ENCODE results near the gene MSI2. TPM values are rescaled to one million over a fixed set of nuclear protein-coding genes. Genes with fewer than 3 reads are reported as not detected.

MSI2 gene
- polyA plus RNA-seq, 1 of the 3 experiments (the other 2 are of a cell fraction): 24.1 TPM

- H3K27me3 ChIP-seq (ENCODE audit: insufficient read depth): no peaks in the 10 kb centered on the region
- CTCF ChIA-PET: interaction anchor here (1.0 to 1.3 kb wide), 2 partner anchors 9 to 10 kb away, joined by 3 read pairs; no protein-coding TSS in a partner anchor
- no peak overlapping the region for H3K4me3 ChIP-seq (ENCODE audit: low read depth in 2 of 2, low read length in 1 of 2)
- no peaks in the 10 kb centered on the region for H4K20me1 ChIP-seq (ENCODE audit: insufficient read depth)
- no peak overlapping the region for H3K9ac ChIP-seq
- H3K79me2 ChIP-seq (ENCODE audit: insufficient read depth): no peaks in the 10 kb centered on the region
- H3F3A ChIP-seq (replicated peaks; ENCODE audit: insufficient read depth): no peaks in the 10 kb centered on the region
- POLR2A ChIA-PET: interaction anchor here (0.7 kb wide), 1 partner anchor 418 kb away, joined by 3 read pairs; no protein-coding TSS in a partner anchor
- H3K4me2 ChIP-seq: no peak overlapping the region
- no peaks in the 10 kb centered on the region for H3K9me3 ChIP-seq
- H3K27ac ChIP-seq (ENCODE audit: low read depth in 2 of 2, low read length in 1 of 2): peak overlapping the region in 1 of 2 experiments; percentile 23; a peak in 1 of 4 replicates
- H3K4me1 ChIP-seq (ENCODE audit: control insufficient read depth in 1 of 2, insufficient read depth in 2 of 2, low read depth in 1 of 2, low read length in 1 of 2): peaks cover 9 to 18% of the 10 kb centered on the region in 2 experiments; a peak in 3 of 4 replicates
- no peaks in the 10 kb centered on the region for H3K9me2 ChIP-seq
- TF ChIP-seq IRF3 (IDR thresholded peaks at IDR 0.05; ENCODE audit: low read depth, low read length) (no peak), RCOR1 (IDR thresholded peaks at IDR 0.05; ENCODE audit: low read length) (no peak), NFIC (IDR thresholded peaks at IDR 0.05; ENCODE audit: borderline replicate concordance) (no peak), YY1 (IDR thresholded peaks at IDR 0.05; ENCODE audit: low read depth) (no peak), FOSL2 (IDR thresholded peaks at IDR 0.05; ENCODE audit: borderline replicate concordance, low read depth) (no peak), SIN3A (IDR thresholded peaks at IDR 0.05; ENCODE audit: borderline replicate concordance, low read depth, low read length) (no peak), MEF2A (IDR thresholded peaks at IDR 0.05; ENCODE audit: borderline replicate concordance, low read depth) (no peak), ZBTB33 (IDR thresholded peaks at IDR 0.05; ENCODE audit: borderline replicate concordance, low read depth) (no peak), TAF1 (IDR thresholded peaks at IDR 0.05; ENCODE audit: borderline replicate concordance, low read depth, low read length) (no peak), SMC3 (IDR thresholded peaks at IDR 0.05; ENCODE audit: low read depth, low read length) (no peak), TEAD4 (IDR thresholded peaks at IDR 0.05; ENCODE audit: borderline replicate concordance, insufficient read depth) (no peak), RXRA (IDR thresholded peaks at IDR 0.05; ENCODE audit: borderline replicate concordance, low read depth) (no peak), EP300 (IDR thresholded peaks at IDR 0.05; ENCODE audit: borderline replicate concordance in 1 of 2, low read depth in 1 of 2, low read length in 1 of 2) (no peak)
- no peak overlapping the region for H2AFZ ChIP-seq (ENCODE audit: low read depth)
- DNase-seq: no peak
- WGBS (ENCODE audit: low lambda C conversion rate): 82% methylated on average over 9 of the region's 9 CpGs
- peaks cover 5 to 10% of the 10 kb centered on the region in 2 experiments for H3K36me3 ChIP-seq (replicated peaks in 1 of 2; ENCODE audit: control insufficient read depth in 1 of 2, insufficient read depth in 2 of 2, low read length in 1 of 2)
Measured at GRCh38 chr17:57329380-57330214, 73.3 kb downstream of the MSI2 start.
